ENCODE data around the gene TIFAB. TPM values are rescaled to one million over a fixed set of nuclear protein-coding genes. Genes with fewer than 3 reads are reported as not detected.

Gene TIFAB
- total and polyA plus RNA-seq, 2 experiments from 2014 or later = not detected

DNA sequence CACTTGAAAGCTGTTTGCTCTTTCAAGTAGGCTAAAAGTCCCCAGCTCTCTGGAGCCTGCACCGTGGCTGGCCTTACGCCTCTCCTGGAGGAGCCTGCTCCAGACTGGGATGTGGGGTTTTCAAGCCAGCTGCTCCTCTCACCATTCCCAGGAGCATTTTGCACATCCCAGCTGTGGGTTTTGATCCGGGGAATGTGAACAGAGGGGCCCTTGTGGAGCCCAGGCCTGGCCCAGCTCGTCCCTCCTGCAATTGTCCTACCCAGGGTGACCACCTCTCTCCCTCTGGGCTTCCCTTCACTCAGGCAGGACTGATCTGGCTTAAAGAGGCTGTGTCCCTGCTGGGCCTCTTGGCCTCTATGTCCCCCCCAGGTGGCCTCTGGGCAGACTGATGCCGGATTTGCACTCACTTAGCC lies 32.5 kb upstream of the TIFAB start (continued):
- TF ChIP-seq, protein P1, sequence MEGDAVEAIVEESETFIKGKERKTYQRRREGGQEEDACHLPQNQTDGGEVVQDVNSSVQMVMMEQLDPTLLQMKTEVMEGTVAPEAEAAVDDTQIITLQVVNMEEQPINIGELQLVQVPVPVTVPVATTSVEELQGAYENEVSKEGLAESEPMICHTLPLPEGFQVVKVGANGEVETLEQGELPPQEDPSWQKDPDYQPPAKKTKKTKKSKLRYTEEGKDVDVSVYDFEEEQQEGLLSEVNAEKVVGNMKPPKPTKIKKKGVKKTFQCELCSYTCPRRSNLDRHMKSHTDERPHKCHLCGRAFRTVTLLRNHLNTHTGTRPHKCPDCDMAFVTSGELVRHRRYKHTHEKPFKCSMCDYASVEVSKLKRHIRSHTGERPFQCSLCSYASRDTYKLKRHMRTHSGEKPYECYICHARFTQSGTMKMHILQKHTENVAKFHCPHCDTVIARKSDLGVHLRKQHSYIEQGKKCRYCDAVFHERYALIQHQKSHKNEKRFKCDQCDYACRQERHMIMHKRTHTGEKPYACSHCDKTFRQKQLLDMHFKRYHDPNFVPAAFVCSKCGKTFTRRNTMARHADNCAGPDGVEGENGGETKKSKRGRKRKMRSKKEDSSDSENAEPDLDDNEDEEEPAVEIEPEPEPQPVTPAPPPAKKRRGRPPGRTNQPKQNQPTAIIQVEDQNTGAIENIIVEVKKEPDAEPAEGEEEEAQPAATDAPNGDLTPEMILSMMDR (conservative IDR thresholded peaks at IDR 0.05; ENCODE audit: low read depth in 2 of 2) = no peak
- TF ChIP-seq, protein P2, sequence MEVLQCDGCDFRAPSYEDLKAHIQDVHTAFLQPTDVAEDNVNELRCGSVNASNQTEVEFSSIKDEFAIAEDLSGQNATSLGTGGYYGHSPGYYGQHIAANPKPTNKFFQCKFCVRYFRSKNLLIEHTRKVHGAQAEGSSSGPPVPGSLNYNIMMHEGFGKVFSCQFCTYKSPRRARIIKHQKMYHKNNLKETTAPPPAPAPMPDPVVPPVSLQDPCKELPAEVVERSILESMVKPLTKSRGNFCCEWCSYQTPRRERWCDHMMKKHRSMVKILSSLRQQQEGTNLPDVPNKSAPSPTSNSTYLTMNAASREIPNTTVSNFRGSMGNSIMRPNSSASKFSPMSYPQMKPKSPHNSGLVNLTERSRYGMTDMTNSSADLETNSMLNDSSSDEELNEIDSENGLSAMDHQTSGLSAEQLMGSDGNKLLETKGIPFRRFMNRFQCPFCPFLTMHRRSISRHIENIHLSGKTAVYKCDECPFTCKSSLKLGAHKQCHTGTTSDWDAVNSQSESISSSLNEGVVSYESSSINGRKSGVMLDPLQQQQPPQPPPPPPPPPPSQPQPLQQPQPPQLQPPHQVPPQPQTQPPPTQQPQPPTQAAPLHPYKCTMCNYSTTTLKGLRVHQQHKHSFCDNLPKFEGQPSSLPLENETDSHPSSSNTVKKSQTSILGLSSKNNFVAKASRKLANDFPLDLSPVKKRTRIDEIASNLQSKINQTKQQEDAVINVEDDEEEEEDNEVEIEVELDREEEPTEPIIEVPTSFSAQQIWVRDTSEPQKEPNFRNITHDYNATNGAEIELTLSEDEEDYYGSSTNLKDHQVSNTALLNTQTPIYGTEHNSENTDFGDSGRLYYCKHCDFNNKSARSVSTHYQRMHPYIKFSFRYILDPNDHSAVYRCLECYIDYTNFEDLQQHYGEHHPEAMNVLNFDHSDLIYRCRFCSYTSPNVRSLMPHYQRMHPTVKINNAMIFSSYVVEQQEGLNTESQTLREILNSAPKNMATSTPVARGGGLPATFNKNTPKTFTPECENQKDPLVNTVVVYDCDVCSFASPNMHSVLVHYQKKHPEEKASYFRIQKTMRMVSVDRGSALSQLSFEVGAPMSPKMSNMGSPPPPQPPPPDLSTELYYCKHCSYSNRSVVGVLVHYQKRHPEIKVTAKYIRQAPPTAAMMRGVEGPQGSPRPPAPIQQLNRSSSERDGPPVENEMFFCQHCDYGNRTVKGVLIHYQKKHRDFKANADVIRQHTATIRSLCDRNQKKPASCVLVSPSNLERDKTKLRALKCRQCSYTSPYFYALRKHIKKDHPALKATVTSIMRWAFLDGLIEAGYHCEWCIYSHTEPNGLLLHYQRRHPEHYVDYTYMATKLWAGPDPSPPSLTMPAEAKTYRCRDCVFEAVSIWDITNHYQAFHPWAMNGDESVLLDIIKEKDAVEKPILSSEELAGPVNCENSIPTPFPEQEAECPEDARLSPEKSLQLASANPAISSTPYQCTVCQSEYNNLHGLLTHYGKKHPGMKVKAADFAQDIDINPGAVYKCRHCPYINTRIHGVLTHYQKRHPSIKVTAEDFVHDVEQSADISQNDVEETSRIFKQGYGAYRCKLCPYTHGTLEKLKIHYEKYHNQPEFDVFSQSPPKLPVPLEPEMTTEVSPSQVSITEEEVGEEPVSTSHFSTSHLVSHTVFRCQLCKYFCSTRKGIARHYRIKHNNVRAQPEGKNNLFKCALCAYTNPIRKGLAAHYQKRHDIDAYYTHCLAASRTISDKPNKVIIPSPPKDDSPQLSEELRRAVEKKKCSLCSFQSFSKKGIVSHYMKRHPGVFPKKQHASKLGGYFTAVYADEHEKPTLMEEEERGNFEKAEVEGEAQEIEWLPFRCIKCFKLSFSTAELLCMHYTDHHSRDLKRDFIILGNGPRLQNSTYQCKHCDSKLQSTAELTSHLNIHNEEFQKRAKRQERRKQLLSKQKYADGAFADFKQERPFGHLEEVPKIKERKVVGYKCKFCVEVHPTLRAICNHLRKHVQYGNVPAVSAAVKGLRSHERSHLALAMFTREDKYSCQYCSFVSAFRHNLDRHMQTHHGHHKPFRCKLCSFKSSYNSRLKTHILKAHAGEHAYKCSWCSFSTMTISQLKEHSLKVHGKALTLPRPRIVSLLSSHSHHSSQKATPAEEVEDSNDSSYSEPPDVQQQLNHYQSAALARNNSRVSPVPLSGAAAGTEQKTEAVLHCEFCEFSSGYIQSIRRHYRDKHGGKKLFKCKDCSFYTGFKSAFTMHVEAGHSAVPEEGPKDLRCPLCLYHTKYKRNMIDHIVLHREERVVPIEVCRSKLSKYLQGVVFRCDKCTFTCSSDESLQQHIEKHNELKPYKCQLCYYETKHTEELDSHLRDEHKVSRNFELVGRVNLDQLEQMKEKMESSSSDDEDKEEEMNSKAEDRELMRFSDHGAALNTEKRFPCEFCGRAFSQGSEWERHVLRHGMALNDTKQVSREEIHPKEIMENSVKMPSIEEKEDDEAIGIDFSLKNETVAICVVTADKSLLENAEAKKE (CRISPR knock-in tag; IDR thresholded peaks at IDR 0.05) = no peak
- TF ChIP-seq CREB1 (CRISPR knock-in tag; IDR thresholded peaks at IDR 0.05; ENCODE audit: low read depth) = no peak

DNA sequence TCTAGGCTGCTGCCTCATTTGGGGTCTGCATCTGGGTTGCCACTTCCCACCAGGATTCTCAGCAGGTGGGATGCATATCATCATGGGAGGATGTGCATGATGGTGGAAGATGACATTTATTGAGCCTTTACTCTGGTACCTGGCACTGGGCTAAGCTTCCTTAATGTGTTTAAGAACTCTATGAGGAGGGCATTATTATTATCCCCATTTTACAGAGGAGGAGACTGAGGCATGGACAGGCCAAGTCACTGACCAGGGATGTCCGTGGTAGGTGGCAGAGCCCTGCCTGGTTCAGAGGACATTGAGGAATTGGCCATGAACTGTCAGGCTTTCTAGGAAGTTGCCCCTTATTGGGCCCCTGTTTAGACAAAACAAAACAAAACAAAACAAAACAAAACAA lies 31.1 kb upstream of the TIFAB start:
- no peak overlapping the region for H3K4me2 ChIP-seq
- H3F3A ChIP-seq (replicated peaks; ENCODE audit: low read depth) = no peaks in the 10 kb centered on the region
- no peaks in the 10 kb centered on the region for H3K79me2 ChIP-seq (replicated peaks; ENCODE audit: insufficient read depth)
- H4K20me1 ChIP-seq (replicated peaks; ENCODE audit: insufficient read depth) = peaks cover 28% of the 10 kb centered on the region
- H2AFZ ChIP-seq = no peak overlapping the region
- Mint-ChIP-seq H3K4me1 (peaks cover 32% of the 10 kb centered on the region), H3K27ac (no peak overlapping the region), H3K36me3 (ENCODE audit: low read depth) (no peaks in the 10 kb centered on the region), H3K4me3 (no peak overlapping the region), H3K27me3 (ENCODE audit: insufficient read depth, low read depth, poor library complexity) (peaks cover 62% of the 10 kb centered on the region), H3K9me3 (peaks cover 2% of the 10 kb centered on the region; the same call in 2 of the 3 replicates)
- no peaks in the 10 kb centered on the region for H3K36me3 ChIP-seq (ENCODE audit: insufficient read depth)
- no peaks in the 10 kb centered on the region for H3K9me2 ChIP-seq (ENCODE audit: insufficient read depth)
- peaks cover 22% of the 10 kb centered on the region for H3K4me1 ChIP-seq (ENCODE audit: insufficient read depth)
- peaks cover 96% of the 10 kb centered on the region for H3K27me3 ChIP-seq (ENCODE audit: insufficient read depth)
- DNase-seq (ENCODE audit: low spot score) = no peak
- H3K4me3 ChIP-seq = no peak overlapping the region
- no peak for ATAC-seq
- H3K27ac ChIP-seq (ENCODE audit: low read depth) = no peak overlapping the region
- TF ChIP-seq, protein P3, sequence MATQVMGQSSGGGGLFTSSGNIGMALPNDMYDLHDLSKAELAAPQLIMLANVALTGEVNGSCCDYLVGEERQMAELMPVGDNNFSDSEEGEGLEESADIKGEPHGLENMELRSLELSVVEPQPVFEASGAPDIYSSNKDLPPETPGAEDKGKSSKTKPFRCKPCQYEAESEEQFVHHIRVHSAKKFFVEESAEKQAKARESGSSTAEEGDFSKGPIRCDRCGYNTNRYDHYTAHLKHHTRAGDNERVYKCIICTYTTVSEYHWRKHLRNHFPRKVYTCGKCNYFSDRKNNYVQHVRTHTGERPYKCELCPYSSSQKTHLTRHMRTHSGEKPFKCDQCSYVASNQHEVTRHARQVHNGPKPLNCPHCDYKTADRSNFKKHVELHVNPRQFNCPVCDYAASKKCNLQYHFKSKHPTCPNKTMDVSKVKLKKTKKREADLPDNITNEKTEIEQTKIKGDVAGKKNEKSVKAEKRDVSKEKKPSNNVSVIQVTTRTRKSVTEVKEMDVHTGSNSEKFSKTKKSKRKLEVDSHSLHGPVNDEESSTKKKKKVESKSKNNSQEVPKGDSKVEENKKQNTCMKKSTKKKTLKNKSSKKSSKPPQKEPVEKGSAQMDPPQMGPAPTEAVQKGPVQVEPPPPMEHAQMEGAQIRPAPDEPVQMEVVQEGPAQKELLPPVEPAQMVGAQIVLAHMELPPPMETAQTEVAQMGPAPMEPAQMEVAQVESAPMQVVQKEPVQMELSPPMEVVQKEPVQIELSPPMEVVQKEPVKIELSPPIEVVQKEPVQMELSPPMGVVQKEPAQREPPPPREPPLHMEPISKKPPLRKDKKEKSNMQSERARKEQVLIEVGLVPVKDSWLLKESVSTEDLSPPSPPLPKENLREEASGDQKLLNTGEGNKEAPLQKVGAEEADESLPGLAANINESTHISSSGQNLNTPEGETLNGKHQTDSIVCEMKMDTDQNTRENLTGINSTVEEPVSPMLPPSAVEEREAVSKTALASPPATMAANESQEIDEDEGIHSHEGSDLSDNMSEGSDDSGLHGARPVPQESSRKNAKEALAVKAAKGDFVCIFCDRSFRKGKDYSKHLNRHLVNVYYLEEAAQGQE (IDR thresholded peaks at IDR 0.05; ENCODE audit: unreplicated experiment) = no peak

Measured in GM23338 (cell line).